ENCODE measurements around the gene MALT1. TPM values are rescaled to one million over a fixed set of nuclear protein-coding genes. Genes with fewer than 3 reads are reported as not detected.

Gene MALT1
- total RNA-seq, 1 donor from 2014 or later, result 28.4 TPM

- Histone ChIP-seq H3K79me2 (ENCODE audit: low read depth) (no peaks in the 10 kb centered on the region), H3K4me1 (peaks cover 27% of the 10 kb centered on the region), H3K27ac (no peak overlapping the region), H3F3A (ENCODE audit: low read depth) (peaks cover 18% of the 10 kb centered on the region), H3K9me3 (ENCODE audit: low read depth) (no peaks in the 10 kb centered on the region), H3K4me2 (no peak overlapping the region), H3K4me3 (no peak overlapping the region), H4K20me1 (ENCODE audit: low read depth) (no peaks in the 10 kb centered on the region), H3K27me3 (no peaks in the 10 kb centered on the region), H3K9ac (no peak overlapping the region), H2AFZ (replicated peaks) (no peak overlapping the region), H3K36me3 (no peaks in the 10 kb centered on the region)
- TF ChIP-seq EZH2phosphoT487 (IDR thresholded peaks at IDR 0.05), result no peak
- no peak overlapping the region for H3K4me3 Mint-ChIP-seq
- no peaks in the 10 kb centered on the region for H3K9me3 Mint-ChIP-seq
- H3K27ac Mint-ChIP-seq, result no peak overlapping the region
- no peaks in the 10 kb centered on the region for H3K36me3 Mint-ChIP-seq
- no peaks in the 10 kb centered on the region for H3K27me3 Mint-ChIP-seq (ENCODE audit: insufficient read depth, low read depth)
- H3K4me1 Mint-ChIP-seq, result peaks cover 25% of the 10 kb centered on the region
- DNase-seq (ENCODE audit: low spot score), result no peak
Observed at GRCh38 chr18:58638441-58638840, 32.8 kb upstream of the MALT1 start.

- H3K36me3 Mint-ChIP-seq, result no peaks in the 10 kb centered on the region
- Histone ChIP-seq H3K4me2 (no peak overlapping the region), H4K20me1 (ENCODE audit: low read depth) (no peaks in the 10 kb centered on the region), H3K9ac (no peak overlapping the region), H3K4me3 (no peak overlapping the region), H3F3A (ENCODE audit: low read depth) (peaks cover 18% of the 10 kb centered on the region), H3K36me3 (no peaks in the 10 kb centered on the region), H3K4me1 (peaks cover 27% of the 10 kb centered on the region), H3K27me3 (no peaks in the 10 kb centered on the region), H2AFZ (replicated peaks) (no peak overlapping the region), H3K79me2 (ENCODE audit: low read depth) (no peaks in the 10 kb centered on the region), H3K9me3 (ENCODE audit: low read depth) (no peaks in the 10 kb centered on the region), H3K27ac (no peak overlapping the region)
- no peaks in the 10 kb centered on the region for H3K27me3 Mint-ChIP-seq (ENCODE audit: insufficient read depth, low read depth)
- TF ChIP-seq CTCF (IDR thresholded peaks at IDR 0.05), result no peak
- no peak for TF ChIP-seq EZH2phosphoT487 (IDR thresholded peaks at IDR 0.05)
- TF ChIP-seq EZH2 (IDR thresholded peaks at IDR 0.05), result no peak
- H3K9me3 Mint-ChIP-seq, result no peaks in the 10 kb centered on the region
- DNase-seq (ENCODE audit: low spot score), result no peak
- H3K4me3 Mint-ChIP-seq, result no peak overlapping the region
- H3K27ac Mint-ChIP-seq, result no peak overlapping the region
- H3K4me1 Mint-ChIP-seq, result peaks cover 25% of the 10 kb centered on the region
Observed at GRCh38 chr18:58639237-58639636, 32.0 kb upstream of the MALT1 start.

- H2AFZ ChIP-seq (replicated peaks), result peak overlapping the region; percentile 12
- no peaks in the 10 kb centered on the region for H3K27me3 Mint-ChIP-seq (ENCODE audit: insufficient read depth, low read depth)
- H3K9me3 Mint-ChIP-seq, result no peaks in the 10 kb centered on the region
- peak overlapping the region; percentile 7 for H3K4me3 Mint-ChIP-seq
- peaks cover 18% of the 10 kb centered on the region for H3F3A ChIP-seq (ENCODE audit: low read depth)
- no peak overlapping the region for H3K27ac ChIP-seq
- TF ChIP-seq EZH2phosphoT487 (IDR thresholded peaks at IDR 0.05), result no peak
- TF ChIP-seq CTCF (IDR thresholded peaks at IDR 0.05), result no peak
- no peak for TF ChIP-seq EZH2 (IDR thresholded peaks at IDR 0.05)
- H3K4me1 Mint-ChIP-seq, result peaks cover 22% of the 10 kb centered on the region
- peaks cover 27% of the 10 kb centered on the region for H3K4me1 ChIP-seq
- no peaks in the 10 kb centered on the region for H3K79me2 ChIP-seq (ENCODE audit: low read depth)
- no peaks in the 10 kb centered on the region for H3K36me3 Mint-ChIP-seq
- DNase-seq (ENCODE audit: low spot score), result no peak
- H3K27me3 ChIP-seq, result no peaks in the 10 kb centered on the region
- H3K36me3 ChIP-seq, result no peaks in the 10 kb centered on the region
- H3K9me3 ChIP-seq (ENCODE audit: low read depth), result no peaks in the 10 kb centered on the region
- H3K27ac Mint-ChIP-seq, result peak overlapping the region; percentile 29
- H4K20me1 ChIP-seq (ENCODE audit: low read depth), result no peaks in the 10 kb centered on the region
- H3K4me2 ChIP-seq, result peak overlapping the region; percentile 22
- H3K4me3 ChIP-seq, result no peak overlapping the region
- no peak overlapping the region for H3K9ac ChIP-seq
Observed at GRCh38 chr18:58639751-58640427, 31.4 kb upstream of the MALT1 start.

GRCh38 chr18:58640428-58640805 is 30.8 kb upstream of the MALT1 start:
- Histone ChIP-seq H3K9ac (no peak overlapping the region), H3K36me3 (no peaks in the 10 kb centered on the region), H3K9me3 (ENCODE audit: low read depth) (no peaks in the 10 kb centered on the region), H4K20me1 (ENCODE audit: low read depth) (no peaks in the 10 kb centered on the region), H3K4me2 (peak overlapping the region; percentile 44), H3K79me2 (ENCODE audit: low read depth) (no peaks in the 10 kb centered on the region), H3K27me3 (no peaks in the 10 kb centered on the region), H3K4me1 (peaks cover 27% of the 10 kb centered on the region), H3F3A (ENCODE audit: low read depth) (peaks cover 18% of the 10 kb centered on the region), H3K27ac (no peak overlapping the region), H3K4me3 (no peak overlapping the region), H2AFZ (replicated peaks) (peak overlapping the region; percentile 12)
- Mint-ChIP-seq H3K27ac (no peak overlapping the region), H3K27me3 (ENCODE audit: insufficient read depth, low read depth) (no peaks in the 10 kb centered on the region), H3K36me3 (no peaks in the 10 kb centered on the region), H3K4me1 (peaks cover 22% of the 10 kb centered on the region), H3K4me3 (no peak overlapping the region), H3K9me3 (no peaks in the 10 kb centered on the region)
- TF ChIP-seq EZH2 (IDR thresholded peaks at IDR 0.05), result no peak
- TF ChIP-seq EZH2phosphoT487 (IDR thresholded peaks at IDR 0.05), result no peak
- TF ChIP-seq CTCF (IDR thresholded peaks at IDR 0.05), result no peak
- peak; percentile 24 for DNase-seq (ENCODE audit: low spot score)
